ENCODE data around the gene UBE3C.

GRCh38 chr7:157267516-157267915 is 128.8 kb downstream of the UBE3C start:
- TF ChIP-seq POLR2A (IDR thresholded peaks at IDR 0.05) (no peak), CTCF (IDR thresholded peaks at IDR 0.05) (no peak)

Data from prostate gland (tissue), 2 donors.